Mucosa of descending colon (tissue), 3 donors: ENCODE measurements around the gene SLAMF9. TPM values are rescaled to one million over a fixed set of nuclear protein-coding genes. Genes with fewer than 3 reads are reported as not detected.
A peak's percentile ranks its signal among the peaks of the same experiment; 100 is the strongest.

Experiments used
- ATAC-seq: fragments of 200-7000 bp; cut with Tn5 transposase; one replicate; pipeline ENCODE4 v1.9.1; 2020; ENCODE audit warnings: mild to moderate bottlenecking, moderate library complexity
- DNase-seq, 3 donors: peaks; one replicate each; pipeline ENCODE4 v3.0.0-alpha.2; 2020
- H3K36me3 ChIP-seq: fragments of 200-600 bp; one replicate; pipeline ENCODE4 v1.8.0; 2021; ENCODE audit warnings: low read depth, mild to moderate bottlenecking
- H3K4me1 ChIP-seq: fragments of 200-600 bp; one replicate; pipeline ENCODE4 v1.8.0; 2021; ENCODE audit warnings: low read depth, mild to moderate bottlenecking
- H3K4me3 ChIP-seq: fragments of 200-600 bp; one replicate; pipeline ENCODE4 v1.8.0; 2021; ENCODE audit warnings: mild to moderate bottlenecking
- H3K9me3 ChIP-seq: fragments of 200-600 bp; one replicate; pipeline ENCODE4 v1.8.0; 2021; ENCODE audit warnings: mild to moderate bottlenecking
- intact Hi-C, 2 donors: fragments of 100-400 bp; cut with DNase I in 1 of 2; cut with micrococcal nuclease in 1 of 2; formaldehyde crosslinking; loops; one replicate each; pipeline versions ENCODE4 v1.11.0 to v1.11.1; 2022; cut with DNase I, micrococcal nuclease
- total RNA-seq, 3 donors: library from RNA; stranded (reverse); fragmentation: NEBNext Ultra II Directional in 2 of 3; extraction: Animal tissue kit (Norgen Biotek cat#: 25700) in 2 of 3; gene quantifications; one replicate each; pipeline versions ENCODE4 v1.2.1 to v1.2.4, GENCODE V29; 2021 to 2023
- TF ChIP-seq, protein P1 (sequence below): fragments of 200-600 bp; IDR thresholded peaks from one replicate; pipeline ENCODE4 v1.8.0; 2022; ENCODE audit warnings: antibody characterized with exemption, mild to moderate bottlenecking
- donor health status: DM: no; HTN: no; CAD: no; lungs with moderate emphysema.
- donor health status: DM: no; HTN: no; CAD: no.
- donor health status: DM: no; HTN: yes; CAD: no.

The SLAMF9 gene
- total RNA-seq, 3 donors from 2014 or later: not detected

DNA sequence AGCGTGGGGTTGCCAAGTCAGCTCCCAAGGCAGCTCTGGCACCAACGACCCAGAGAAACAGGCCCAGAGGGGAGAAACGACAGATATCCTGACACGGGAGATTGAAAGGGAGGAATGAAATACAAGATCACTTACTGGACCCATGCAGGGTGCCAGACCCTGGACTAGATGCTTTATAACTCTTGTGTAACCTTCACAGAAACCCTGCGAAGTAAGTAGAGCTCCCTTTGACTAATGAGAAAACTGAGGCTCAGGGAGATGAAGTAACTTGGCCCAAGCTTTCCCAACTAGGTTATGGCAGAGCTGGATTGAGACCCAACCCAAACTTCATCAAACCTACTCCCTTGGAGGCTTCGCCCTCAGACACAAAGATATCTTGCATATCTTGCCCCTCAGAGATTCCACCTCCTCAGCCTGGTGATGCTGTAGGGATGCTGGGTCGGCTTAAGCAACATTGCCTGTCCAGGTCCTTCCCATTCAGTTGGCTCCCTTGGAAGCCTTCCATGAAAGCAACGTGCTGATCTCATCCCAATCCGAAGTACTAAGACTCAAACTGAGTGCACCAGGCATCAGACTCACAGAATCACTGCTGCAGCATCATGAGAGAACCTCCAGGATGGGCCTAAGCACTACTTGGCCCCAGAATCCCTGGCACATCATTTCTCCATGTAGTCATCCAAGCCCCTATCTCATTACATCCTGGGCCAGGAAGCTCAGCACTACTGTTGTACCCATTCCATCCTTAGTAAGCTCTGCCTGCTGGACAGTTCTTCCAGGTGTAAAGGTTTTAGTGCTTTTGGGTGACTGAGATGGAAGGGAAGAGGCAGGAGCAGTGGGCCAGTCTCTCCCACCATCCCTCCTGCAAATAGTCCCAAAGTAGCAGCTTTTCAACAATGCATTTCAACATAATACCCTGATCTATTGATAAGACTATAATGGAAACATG, 7.5 kb downstream of the SLAMF9 start:
- H3K4me1 ChIP-seq: peaks cover 40% of the 10 kb centered on the region
- H3K4me3 ChIP-seq: no peak overlapping the region
- intact Hi-C loops: no loop called here
- ATAC-seq (no peak), DNase-seq (no peak)
- no peaks in the 10 kb centered on the region for H3K9me3 ChIP-seq
- TF ChIP-seq, protein P1, sequence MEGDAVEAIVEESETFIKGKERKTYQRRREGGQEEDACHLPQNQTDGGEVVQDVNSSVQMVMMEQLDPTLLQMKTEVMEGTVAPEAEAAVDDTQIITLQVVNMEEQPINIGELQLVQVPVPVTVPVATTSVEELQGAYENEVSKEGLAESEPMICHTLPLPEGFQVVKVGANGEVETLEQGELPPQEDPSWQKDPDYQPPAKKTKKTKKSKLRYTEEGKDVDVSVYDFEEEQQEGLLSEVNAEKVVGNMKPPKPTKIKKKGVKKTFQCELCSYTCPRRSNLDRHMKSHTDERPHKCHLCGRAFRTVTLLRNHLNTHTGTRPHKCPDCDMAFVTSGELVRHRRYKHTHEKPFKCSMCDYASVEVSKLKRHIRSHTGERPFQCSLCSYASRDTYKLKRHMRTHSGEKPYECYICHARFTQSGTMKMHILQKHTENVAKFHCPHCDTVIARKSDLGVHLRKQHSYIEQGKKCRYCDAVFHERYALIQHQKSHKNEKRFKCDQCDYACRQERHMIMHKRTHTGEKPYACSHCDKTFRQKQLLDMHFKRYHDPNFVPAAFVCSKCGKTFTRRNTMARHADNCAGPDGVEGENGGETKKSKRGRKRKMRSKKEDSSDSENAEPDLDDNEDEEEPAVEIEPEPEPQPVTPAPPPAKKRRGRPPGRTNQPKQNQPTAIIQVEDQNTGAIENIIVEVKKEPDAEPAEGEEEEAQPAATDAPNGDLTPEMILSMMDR: no peak
- no peaks in the 10 kb centered on the region for H3K36me3 ChIP-seq

DNA sequence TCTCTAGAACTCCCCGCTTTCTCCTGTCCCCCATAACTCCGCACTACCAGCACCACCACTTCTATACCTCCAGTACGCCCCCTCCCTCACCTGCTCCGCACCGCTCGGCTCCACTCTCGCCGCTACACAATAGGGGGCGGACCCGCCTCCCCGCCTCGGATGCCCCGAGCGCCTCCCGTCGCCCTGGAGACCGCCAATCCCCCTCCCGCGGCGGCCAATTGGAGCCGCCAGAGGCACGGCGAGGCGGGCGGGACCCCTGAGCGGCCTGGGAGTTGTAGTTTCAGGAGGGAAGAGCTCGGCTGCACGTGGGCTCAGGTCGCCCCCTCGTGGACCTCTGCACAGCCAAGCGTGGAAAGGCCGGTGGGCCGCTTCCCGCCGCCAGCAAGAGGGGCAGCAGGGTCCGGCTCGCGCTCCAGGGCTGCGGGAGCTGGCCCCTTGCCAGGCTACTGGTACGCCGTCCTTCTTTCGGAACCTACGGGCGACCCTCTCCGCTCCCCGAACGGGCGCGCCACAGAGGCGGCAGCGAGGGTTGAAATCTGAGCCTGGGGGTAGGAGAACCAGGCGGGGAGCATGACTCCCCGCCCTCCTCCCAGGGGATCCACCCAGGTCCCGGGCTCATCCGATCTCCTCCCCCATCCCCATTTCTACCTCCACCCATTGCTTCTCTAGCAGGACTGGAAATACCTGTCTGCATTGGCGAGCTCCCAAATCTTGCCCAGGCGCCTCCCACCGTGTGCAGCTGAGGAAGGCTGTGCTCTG, 8.4 kb downstream of the SLAMF9 start, which contains the start of gene IGSF9:
Gene IGSF9 (minus strand): TSS at position 131 of the 759 bp plus-strand sequence. CDS start 2,159 bp downstream, outside the sequence.
- H3K9me3 ChIP-seq: no peaks in the 10 kb centered on the region
- DNase-seq (peak; percentile 83 to 93 (median 91)), ATAC-seq (peak; percentile 87)
- H3K4me1 ChIP-seq: peaks cover 40% of the 10 kb centered on the region
- TF ChIP-seq, protein P1: no peak
- no peaks in the 10 kb centered on the region for H3K36me3 ChIP-seq
- peak within 1 kb of the TSS; percentile 20 for H3K4me3 ChIP-seq
- intact Hi-C loops: no loop called here

DNA sequence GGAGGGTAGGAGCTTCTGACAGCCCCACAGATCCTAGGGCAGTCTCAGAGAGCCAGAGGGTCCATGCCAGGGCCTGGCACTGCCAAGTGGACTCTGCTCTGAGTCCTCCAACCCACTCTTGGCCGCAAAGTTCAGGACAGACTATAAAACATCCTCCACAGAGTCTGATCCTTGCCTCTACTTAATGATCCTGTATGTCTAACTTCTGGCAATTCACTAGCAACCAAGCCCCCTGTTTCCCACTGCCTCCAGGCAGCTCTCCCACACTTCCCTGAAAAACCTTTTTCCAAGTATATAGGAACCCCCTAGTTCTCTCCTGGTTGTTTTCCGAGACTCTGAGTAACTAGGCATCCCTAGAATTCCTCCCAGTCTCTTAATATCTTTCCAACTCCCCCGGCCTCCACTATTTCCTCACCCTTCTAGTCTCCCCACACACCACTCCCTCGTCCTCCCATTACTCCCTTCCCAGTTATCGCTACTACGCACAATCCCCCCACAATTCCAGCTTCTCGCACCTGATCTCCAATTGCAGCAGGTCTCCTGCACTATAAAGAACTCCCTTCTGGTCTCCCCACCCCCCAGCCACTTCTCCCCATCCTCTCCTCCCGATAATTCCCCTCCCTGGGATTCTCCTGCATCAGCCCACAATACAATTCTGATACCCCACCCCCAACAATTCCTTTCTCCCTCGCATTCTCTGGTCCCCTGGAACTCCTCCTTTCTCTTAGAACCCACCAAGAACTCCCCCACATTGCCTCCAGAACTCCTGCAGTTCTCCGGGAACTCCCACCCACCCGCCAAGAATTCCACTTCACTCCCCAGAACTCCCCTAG, 9.2 kb downstream of the SLAMF9 start:
- no peaks in the 10 kb centered on the region for H3K36me3 ChIP-seq
- no peak for ATAC-seq
- peaks cover 45% of the 10 kb centered on the region for H3K4me1 ChIP-seq
- no peak for DNase-seq
- TF ChIP-seq, protein P1: no peak
- no peak overlapping the region for H3K4me3 ChIP-seq
- H3K9me3 ChIP-seq: no peaks in the 10 kb centered on the region
- intact Hi-C loops: no loop called here

DNA sequence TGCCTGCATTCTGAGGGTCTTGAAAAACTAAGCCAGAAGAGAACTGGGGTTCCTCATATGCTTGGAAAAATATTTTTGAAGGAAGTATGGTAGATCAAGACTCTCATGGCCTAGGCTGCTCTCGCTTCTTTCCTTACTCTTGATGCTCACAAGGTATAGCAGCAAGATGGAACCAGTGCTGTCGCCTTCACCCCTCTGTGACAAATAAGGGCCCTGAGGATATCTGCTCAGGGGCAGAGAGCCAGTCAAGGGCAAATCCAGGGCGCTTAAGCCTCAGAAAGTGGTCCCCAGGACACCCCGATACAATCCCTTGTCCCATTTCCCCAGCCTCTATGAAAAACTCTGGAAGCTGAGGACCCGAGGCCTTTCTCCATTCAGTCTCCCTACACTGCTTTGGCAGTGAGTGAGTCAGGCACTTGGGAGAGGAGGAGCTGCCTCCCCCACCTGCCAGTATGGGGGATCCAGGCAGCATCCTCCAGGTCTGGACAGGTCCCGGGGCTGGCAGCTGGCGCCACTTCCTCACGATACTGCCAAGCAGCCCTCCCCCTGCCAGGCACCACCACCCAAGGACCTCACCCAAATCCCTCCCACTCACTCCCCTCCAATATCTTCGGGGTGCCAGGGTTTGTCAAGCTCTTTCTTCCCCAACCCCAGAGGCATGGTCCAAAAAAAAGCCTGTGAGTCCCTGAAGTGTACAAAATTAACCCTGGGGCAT, 10.0 kb downstream of the SLAMF9 start:
- Histone ChIP-seq H3K9me3 (no peaks in the 10 kb centered on the region), H3K36me3 (no peaks in the 10 kb centered on the region), H3K4me1 (peaks cover 43% of the 10 kb centered on the region), H3K4me3 (no peak overlapping the region)
- TF ChIP-seq, protein P1: no peak
- intact Hi-C loops: no loop called here
- ATAC-seq: no peak
- DNase-seq: no peak

DNA sequence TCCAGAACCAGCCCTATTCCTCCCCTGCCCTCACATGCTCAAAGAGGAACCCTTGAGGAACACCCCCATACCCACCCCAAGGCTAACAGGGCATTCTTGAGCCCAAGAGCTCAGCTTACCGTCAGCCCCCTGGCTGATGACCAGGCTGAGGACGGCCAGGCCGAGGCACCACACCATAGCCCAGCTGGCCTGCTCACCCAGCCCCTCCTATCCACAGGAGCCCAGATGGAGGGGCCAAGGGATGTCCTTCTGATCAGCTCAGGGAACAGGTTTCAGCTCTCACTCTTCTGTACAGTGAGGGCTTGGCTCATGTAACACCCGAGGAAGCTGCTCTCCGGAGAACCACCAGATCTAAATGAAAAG, 10.8 kb downstream of the SLAMF9 start:
- ATAC-seq (no peak), DNase-seq (no peak)
- Histone ChIP-seq H3K36me3 (no peaks in the 10 kb centered on the region), H3K4me1 (peaks cover 43% of the 10 kb centered on the region), H3K4me3 (no peak overlapping the region), H3K9me3 (no peaks in the 10 kb centered on the region)
- TF ChIP-seq, protein P1: no peak
- intact Hi-C loops: no loop called here
